Glomerular visceral epithelial cell (primary cell): ENCODE results near the gene MFSD11.
"Not testable (repeated sequence)": the region's sequence is repeated elsewhere in the genome, so short reads cannot be mapped to it uniquely, and the experiment has no call there.

Source experiments
- DNase-seq: peaks from one replicate; pipeline ENCODE4 v3.0.0-alpha.2; 2016; ENCODE audit errors: extremely low spot score

The MFSD11 gene

GRCh38 chr17:76747716-76748363 is 9.9 kb downstream of the MFSD11 start:
- no peak for DNase-seq

- DNase-seq, result no peak
Measured at GRCh38 chr17:76748657-76749056, 10.7 kb downstream of the MFSD11 start.

GRCh38 chr17:76751416-76751993 is 13.6 kb downstream of the MFSD11 start:
- no peak for DNase-seq

GRCh38 chr17:76752006-76752405 is 14.1 kb downstream of the MFSD11 start:
- DNase-seq, result no peak

- no peak for DNase-seq
Measured at GRCh38 chr17:76753061-76753961, 15.4 kb downstream of the MFSD11 start.

GRCh38 chr17:76755285-76755684 is 17.4 kb downstream of the MFSD11 start:
- DNase-seq, result no peak

- no peak for DNase-seq
Measured at GRCh38 chr17:76757256-76757655, 19.3 kb downstream of the MFSD11 start.

GRCh38 chr17:76758570-76758969 is 20.7 kb downstream of the MFSD11 start:
- DNase-seq, result no peak

GRCh38 chr17:76772842-76773525 is 35.1 kb downstream of the MFSD11 start:
- DNase-seq, result peak; percentile 86

- DNase-seq, result no peak
Measured at GRCh38 chr17:76775021-76775600, 37.2 kb downstream of the MFSD11 start.

GRCh38 chr17:76781056-76781982 is 43.4 kb downstream of the MFSD11 start:
- DNase-seq, result no peak

GRCh38 chr17:76783146-76783545 is 45.2 kb downstream of the MFSD11 start:
- no peak for DNase-seq

GRCh38 chr17:76784926-76785325 is 47.0 kb downstream of the MFSD11 start:
- DNase-seq, result no peak

- not testable (repeated sequence) for DNase-seq
Measured at GRCh38 chr17:76787866-76788265, 49.9 kb downstream of the MFSD11 start.

GRCh38 chr17:76789235-76789788 is 51.4 kb downstream of the MFSD11 start:
- no peak for DNase-seq

- DNase-seq, result peak; percentile 72
Measured at GRCh38 chr17:76791053-76791980, 53.4 kb downstream of the MFSD11 start.

- DNase-seq, result no peak
Measured at GRCh38 chr17:76792348-76792747, 54.4 kb downstream of the MFSD11 start.

- peak; percentile 33 for DNase-seq
Measured at GRCh38 chr17:76793775-76794174, 55.9 kb downstream of the MFSD11 start.

GRCh38 chr17:76796081-76796480 is 58.2 kb downstream of the MFSD11 start:
- DNase-seq, result no peak
